ENCODE data around the gene DLG4.

GRCh38 chr17:7183433-7184090 lies 36.1 kb downstream of the DLG4 start:
- no peak for TF ChIP-seq POU6F1 (CRISPR knock-in tag; IDR thresholded peaks at IDR 0.05; ENCODE audit: borderline replicate concordance, low read depth)
- TF ChIP-seq PPARA (CRISPR knock-in tag; IDR thresholded peaks at IDR 0.05; ENCODE audit: borderline replicate concordance) = no peak
- no peak for TF ChIP-seq ARNTL (CRISPR knock-in tag; IDR thresholded peaks at IDR 0.05; ENCODE audit: borderline replicate concordance, low read depth)
- TF ChIP-seq CREB5 (CRISPR knock-in tag; IDR thresholded peaks at IDR 0.05; ENCODE audit: low read depth) = no peak
- no peak for TF ChIP-seq ZNF70 (CRISPR knock-in tag; IDR thresholded peaks at IDR 0.05)
- no peak for TF ChIP-seq CSDC2 (CRISPR knock-in tag; IDR thresholded peaks at IDR 0.05)
- TF ChIP-seq PATZ1 (CRISPR knock-in tag; IDR thresholded peaks at IDR 0.05; ENCODE audit: borderline replicate concordance) = no peak
- no peak for TF ChIP-seq ZFP3 (CRISPR knock-in tag; IDR thresholded peaks at IDR 0.05)
- no peak for TF ChIP-seq OSR1 (CRISPR knock-in tag; IDR thresholded peaks at IDR 0.05)
